Thyroid gland (tissue), 4 donors: ENCODE results near the gene PFDN6. TPM values are rescaled to one million over a fixed set of nuclear protein-coding genes. Genes with fewer than 3 reads are reported as not detected.
A peak's percentile ranks its signal among the peaks of the same experiment; 100 is the strongest.

ENCODE experiments used
- DNase-seq, 2 donors: peaks; one replicate each; pipeline ENCODE4 v3.0.0-alpha.2; 2019
- H3K27ac ChIP-seq, 3 donors: fragments of 200-600 bp; sonication (generic); 1 replicate in 2 of 3; 2 replicates in 1 of 3; pipeline ENCODE4 v1.5.1; 2016 to 2019; ENCODE audit warnings: mild to moderate bottlenecking in 1 of 3, moderate library complexity in 1 of 3
- H3K27me3 ChIP-seq: fragments of 200-600 bp; sonication (generic); one replicate; pipeline ENCODE4 v1.5.1; 2019
- H3K36me3 ChIP-seq, 2 donors: fragments of 200-600 bp; sonication (generic); one replicate each; pipeline ENCODE4 v1.5.1; 2016 to 2019
- H3K4me1 ChIP-seq, 2 donors: fragments of 200-600 bp; sonication (generic); one replicate each; pipeline ENCODE4 v1.5.1; 2017 to 2019
- H3K4me3 ChIP-seq, 3 donors: fragments of 200-600 bp; sonication (generic); replicated peaks in 1 of 3; 1 replicate in 2 of 3; 2 replicates in 1 of 3; pipeline ENCODE4 v1.5.1; 2016; ENCODE audit warnings: mild to moderate bottlenecking in 1 of 3
- H3K9me3 ChIP-seq: fragments of 200-600 bp; sonication (generic); one replicate; pipeline ENCODE4 v1.5.1; 2017
- CTCF ChIP-seq, 6 experiments: fragments of 200-600 bp in 3 of 6; fragments of 450-650 bp in 3 of 6; sonication (generic) in 3 of 6; IDR thresholded peaks; one replicate each; pipeline ENCODE4 v1.5.1; 2016 to 2019; ENCODE audit warnings: antibody characterized with exemption in 6 of 6, mild to moderate bottlenecking in 2 of 6, inconsistent platforms in 1 of 6, moderate library complexity in 1 of 6
- POLR2A ChIP-seq, 2 donors: fragments of 450-650 bp; IDR thresholded peaks; one replicate each; pipeline ENCODE4 v1.6.1; 2017; ENCODE audit warnings: antibody characterized with exemption in 2 of 2, mild to moderate bottlenecking in 2 of 2, moderate library complexity in 1 of 2
- WGBS, 2 donors: methylation state at CpG; one replicate each; pipeline ENCODE4 v1.1.5; 2017; 5-methylcytosine and 5-hydroxymethylcytosine counted together
- intact Hi-C: fragments of 100-400 bp; cut with DNase I; formaldehyde crosslinking; loops from one replicate; pipeline ENCODE4 v1.15.1; 2023
- total RNA-seq, 4 donors: library from RNA; depleted of rRNA; stranded (reverse); fragments of >200 nt; gene quantifications; one replicate each; pipeline ENCODE4 v1.2.3, GENCODE V29; 2016

Gene PFDN6
- total RNA-seq, 4 donors from 2014 or later, result 29.1 to 51.9 (median 35.6) TPM

- peak; percentile 65 to 72 for DNase-seq
- Histone ChIP-seq H3K36me3 (peaks cover 0 to 6% of the 10 kb centered on the region in 2 donors), H3K27ac (peak within 1 kb of the TSS; percentile 94 to 99 (median 98)), H3K4me3 (peak within 1 kb of the TSS; percentile 19 to 92 (median 35)), H3K4me1 (peaks cover 24 to 47% of the 10 kb centered on the region in 2 donors), H3K27me3 (no peaks in the 10 kb centered on the region), H3K9me3 (no peaks in the 10 kb centered on the region)
- 0% methylated on average over 33 to 40 of the region's 47 CpGs for WGBS, 2 donors
- TF ChIP-seq CTCF (IDR thresholded peaks at IDR 0.05), result no peak
- TF ChIP-seq POLR2A (IDR thresholded peaks at IDR 0.05), result peak; percentile 43 to 72
- intact Hi-C loops, result no loop called here
These were observed 24.5 kb downstream of the PFDN6 start, which contains the start of gene TAPBP for GRCh38 chr6:33313709-33314514. TSS of gene TAPBP (minus strand) at chr6:33314078. CDS start at chr6:33314041, 37 bp downstream.

- TF ChIP-seq POLR2A (IDR thresholded peaks at IDR 0.05) (no peak), CTCF (IDR thresholded peaks at IDR 0.05) (no peak)
- no peaks in the 10 kb centered on the region for H3K27me3 ChIP-seq
- 3 to 6% methylated on average over 10 of the region's 10 CpGs for WGBS, 2 donors
- H3K36me3 ChIP-seq, result peaks cover 4 to 12% of the 10 kb centered on the region in 2 donors
- intact Hi-C loops, result no loop called here
- H3K27ac ChIP-seq, result peak overlapping the region; percentile 94 to 99 (median 98)
- DNase-seq, result peak; percentile 56 to 59
- H3K9me3 ChIP-seq, result no peaks in the 10 kb centered on the region
- H3K4me1 ChIP-seq, result peaks cover 24 to 48% of the 10 kb centered on the region in 2 donors
- peak overlapping the region; percentile 19 to 92 (median 35) for H3K4me3 ChIP-seq
These were observed 25.1 kb downstream of the PFDN6 start for GRCh38 chr6:33314515-33314942.

DNA sequence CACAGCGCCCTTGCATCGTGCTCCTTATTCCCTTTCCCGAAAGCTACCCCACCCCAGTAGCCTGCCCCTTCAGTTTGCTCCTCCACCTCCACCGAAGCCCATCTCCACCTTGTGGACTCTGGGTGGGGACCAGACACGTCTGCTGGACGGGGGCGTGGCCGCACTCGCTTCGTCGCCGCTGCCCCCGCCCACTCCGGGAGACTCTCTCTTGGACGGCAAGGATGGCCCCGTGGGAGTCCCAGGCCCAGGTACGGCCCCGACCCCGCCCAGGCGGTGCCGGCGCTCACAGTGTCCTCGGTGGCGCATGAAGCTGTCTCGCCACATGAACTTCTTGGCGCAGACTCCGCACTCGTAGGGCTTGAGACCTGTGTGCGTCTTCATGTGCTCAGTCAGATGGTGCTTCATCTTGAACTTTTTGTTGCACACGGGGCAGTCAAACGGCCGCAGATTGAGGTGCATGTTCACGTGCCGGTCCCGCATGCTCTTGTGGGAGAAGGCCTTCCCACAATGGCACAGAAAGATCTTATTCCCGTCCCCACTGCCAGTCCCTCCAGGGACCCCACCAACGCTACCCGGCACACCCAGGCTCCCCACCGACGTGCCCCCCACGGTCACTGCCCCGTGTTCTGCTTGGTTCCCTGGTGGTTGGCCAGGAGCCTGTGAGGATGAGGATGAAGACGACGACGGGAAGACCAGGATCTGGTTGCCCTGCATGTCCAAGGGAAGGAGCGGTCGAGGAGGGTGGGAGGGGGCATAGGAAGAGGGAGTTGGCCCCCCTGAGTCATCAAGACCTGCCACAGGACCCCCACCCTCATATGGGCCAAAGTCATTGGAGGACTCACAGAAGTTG lies 25.8 kb downstream of the PFDN6 start:
- intact Hi-C loops, result no loop called here
- peak overlapping the region in 2 of 3 donors; percentile 35 to 92 for H3K4me3 ChIP-seq
- peak overlapping the region; percentile 94 to 99 (median 98) for H3K27ac ChIP-seq
- no peak for TF ChIP-seq CTCF (IDR thresholded peaks at IDR 0.05)
- TF ChIP-seq POLR2A (IDR thresholded peaks at IDR 0.05), result peak in 1 of 2 donors; percentile 42
- no peaks in the 10 kb centered on the region for H3K9me3 ChIP-seq
- H3K36me3 ChIP-seq, result peaks cover 10 to 18% of the 10 kb centered on the region in 2 donors
- 41 to 42% methylated on average over 33 to 46 of the region's 47 CpGs for WGBS, 2 donors
- peak; percentile 80 to 83 for DNase-seq
- H3K27me3 ChIP-seq, result no peaks in the 10 kb centered on the region
- peaks cover 24 to 51% of the 10 kb centered on the region in 2 donors for H3K4me1 ChIP-seq

DNA sequence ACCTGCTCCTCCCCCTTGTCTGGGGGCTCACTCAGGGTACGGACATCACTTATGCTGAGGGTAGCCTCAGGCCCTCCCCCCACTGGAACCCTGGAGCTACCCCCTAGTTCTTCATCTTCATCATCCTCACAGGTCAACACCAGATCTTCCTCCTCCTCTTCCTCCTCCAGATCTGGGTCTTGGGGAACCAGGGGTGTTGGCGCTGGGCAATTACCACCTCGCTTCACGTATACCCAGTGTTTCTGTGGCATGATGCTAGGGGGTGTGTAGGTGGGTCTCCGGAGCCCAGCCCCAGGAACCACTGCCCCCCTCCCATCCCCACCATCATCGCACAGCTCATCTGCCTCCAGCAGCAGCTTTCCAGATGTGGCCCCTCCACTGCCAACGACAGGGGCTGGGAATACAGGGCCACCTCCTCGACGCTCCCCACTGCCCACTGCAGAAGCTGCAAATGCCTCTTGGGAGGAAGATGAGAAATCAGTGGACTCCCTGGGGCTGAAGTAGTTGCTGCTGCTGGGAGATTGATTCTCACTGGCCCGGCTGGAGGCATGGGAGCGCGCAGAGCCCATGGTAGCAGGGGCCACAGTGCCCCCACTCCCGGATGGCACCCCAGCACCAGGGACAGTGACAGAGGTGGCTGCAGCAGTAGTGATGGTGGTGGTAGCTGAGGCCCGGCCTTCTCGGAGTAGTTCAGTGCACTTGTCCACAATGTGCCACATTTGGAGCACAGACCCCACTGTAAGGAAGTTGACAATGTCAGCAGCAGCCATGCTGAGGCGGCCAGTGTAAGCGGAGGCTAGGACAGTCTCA lies 26.6 kb downstream of the PFDN6 start:
- intact Hi-C loops, result no loop called here
- H3K9me3 ChIP-seq, result no peaks in the 10 kb centered on the region
- peaks cover 24 to 58% of the 10 kb centered on the region in 2 donors for H3K4me1 ChIP-seq
- DNase-seq, result no peak
- no peak overlapping the region for H3K4me3 ChIP-seq
- 88 to 93% methylated on average over 13 to 14 of the region's 17 CpGs for WGBS, 2 donors
- H3K27ac ChIP-seq, result peak overlapping the region in 1 of 3 donors; percentile 99
- TF ChIP-seq CTCF (IDR thresholded peaks at IDR 0.05), result no peak
- H3K36me3 ChIP-seq, result peaks cover 18 to 25% of the 10 kb centered on the region in 2 donors
- no peaks in the 10 kb centered on the region for H3K27me3 ChIP-seq
